GM19467 (cell line): ENCODE measurements around the gene QSER1.
"Not testable (repeated sequence)": the region's sequence is repeated elsewhere in the genome, so short reads cannot be mapped to it uniquely, and the experiment has no call there.

Source experiments
- ATAC-seq: cut with Tn5 transposase; IDR thresholded peaks from one replicate; pipeline ENCODE4 v1.9.1; 2021; ENCODE audit warnings: mild to moderate bottlenecking, moderate library complexity; ENCODE audit not compliant: unreplicated experiment

QSER1 gene

DNA sequence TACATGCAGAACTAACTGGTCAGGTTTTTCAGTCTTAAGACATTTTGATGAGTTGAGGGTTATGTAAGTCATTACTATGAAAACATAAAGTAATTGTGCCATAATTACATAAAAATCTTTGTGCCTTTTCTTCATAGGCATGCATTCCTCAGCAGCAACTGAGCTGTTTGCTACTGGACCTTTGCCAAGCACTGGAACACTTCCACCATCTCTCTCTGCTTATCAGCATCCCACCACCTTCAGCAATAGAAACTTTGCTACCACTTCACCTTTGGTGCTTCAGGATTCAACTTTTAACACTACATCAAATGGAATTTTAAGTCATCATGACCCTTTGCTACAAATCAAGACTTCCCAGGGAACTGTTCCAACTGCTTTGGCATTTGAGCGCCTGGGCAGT, 39.0 kb downstream of the QSER1 start:
- no peak for ATAC-seq

GRCh38 chr11:32932196-32932595, 39.6 kb downstream of the QSER1 start:
- no peak for ATAC-seq

- ATAC-seq = no peak
These were observed 42.9 kb downstream of the QSER1 start for GRCh38 chr11:32935462-32936029.

- ATAC-seq = not testable (repeated sequence)
These were observed 43.6 kb downstream of the QSER1 start for GRCh38 chr11:32936178-32936577.

DNA sequence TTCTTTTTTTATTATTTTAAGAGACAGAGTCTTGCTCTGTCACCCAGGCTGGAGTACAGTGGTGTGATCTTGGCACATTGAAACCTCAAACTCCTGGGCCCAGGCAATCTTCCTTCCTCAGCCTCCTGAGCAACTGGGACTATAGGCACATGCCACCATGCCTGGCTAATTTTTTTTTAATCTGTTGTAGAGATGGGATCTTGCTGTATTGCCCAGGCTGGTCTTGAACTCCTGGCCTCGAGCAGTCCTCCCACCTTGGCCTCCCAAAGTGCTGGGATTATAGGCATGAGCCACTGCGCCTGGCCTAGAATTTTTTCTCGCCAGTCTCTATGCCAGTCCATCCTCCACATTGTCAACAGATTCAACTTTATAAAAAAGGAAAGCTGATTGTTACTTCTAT, 44.7 kb downstream of the QSER1 start:
- ATAC-seq = not testable (repeated sequence)

DNA sequence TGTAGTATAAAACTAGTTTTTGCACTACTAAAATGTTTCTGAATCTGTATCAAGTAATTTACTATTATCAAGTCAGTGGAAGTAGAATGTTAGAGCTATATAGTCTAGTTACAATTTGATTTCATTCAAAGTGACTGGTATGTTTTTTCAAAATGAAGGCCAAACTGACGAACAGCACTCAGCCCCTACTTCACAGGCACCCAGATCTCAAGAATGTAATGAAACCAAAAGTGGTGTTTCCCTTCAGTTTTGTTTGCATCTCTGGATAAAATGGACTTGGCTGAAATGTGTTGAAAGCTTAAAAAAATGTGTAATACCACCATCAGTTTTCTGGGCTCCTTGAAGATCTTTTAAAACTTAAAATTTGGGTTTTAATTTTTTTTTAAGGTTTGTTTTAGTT, 46.4 kb downstream of the QSER1 start:
- no peak for ATAC-seq

- no peak for ATAC-seq
These were observed 47.3 kb downstream of the QSER1 start for GRCh38 chr11:32939866-32940265.

DNA sequence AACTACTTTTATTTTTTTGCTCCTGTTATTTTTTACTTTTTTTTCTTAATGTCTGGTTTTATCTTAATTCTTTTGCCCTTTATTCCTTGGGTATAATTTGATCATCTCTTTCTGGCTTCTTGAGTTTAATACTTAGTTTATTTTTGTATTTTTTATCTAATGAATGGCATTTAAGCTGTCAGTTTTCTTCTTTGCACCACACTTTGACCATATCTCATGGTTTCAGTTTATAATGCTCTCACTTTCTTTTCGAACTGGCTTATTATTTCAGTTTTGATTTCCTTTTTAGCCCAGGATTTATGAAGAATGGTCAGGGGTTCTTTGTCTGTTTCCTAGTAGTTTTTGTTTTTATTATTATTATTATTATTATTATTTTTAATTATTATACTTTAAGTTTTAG, 48.3 kb downstream of the QSER1 start:
- ATAC-seq = no peak

DNA sequence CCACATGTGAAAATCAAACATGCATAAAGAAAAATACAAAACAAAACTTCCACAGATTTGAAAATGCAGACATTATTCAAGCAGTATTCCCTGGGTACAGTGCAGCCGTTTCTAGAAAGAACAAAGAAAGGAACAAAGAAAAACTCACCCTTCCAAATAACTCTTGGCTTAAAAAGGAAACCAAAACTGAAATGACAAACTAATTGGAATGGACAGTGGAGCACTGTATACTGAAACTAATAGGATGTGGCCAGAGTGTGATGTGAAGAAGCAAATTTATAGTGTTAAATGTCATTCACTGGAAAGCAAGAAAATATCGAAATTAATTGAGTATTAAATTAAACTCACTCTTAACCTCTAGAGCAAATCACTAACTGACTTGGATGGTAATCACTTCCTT, 55.4 kb downstream of the QSER1 start:
- ATAC-seq = no peak

DNA sequence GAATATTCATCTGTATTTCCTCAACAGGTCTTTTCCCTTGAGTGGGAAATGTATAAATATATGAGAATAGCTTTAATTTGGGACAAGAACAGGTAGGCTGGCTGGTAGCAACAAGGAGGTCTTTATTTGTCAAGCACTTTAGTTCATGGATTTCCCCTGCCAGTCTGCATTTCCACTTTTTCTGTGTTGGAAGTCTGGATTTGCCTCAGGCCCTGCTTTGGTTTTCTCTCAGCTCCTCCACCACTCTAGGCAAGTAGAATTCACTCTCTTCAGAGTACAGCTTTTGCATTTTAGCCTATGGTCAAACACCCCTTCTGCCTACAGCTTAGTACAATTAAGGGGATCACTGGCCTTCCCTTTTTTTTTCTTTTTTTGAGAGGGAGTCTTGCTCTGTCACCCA, 57.1 kb downstream of the QSER1 start:
- no peak for ATAC-seq

GRCh38 chr11:32952421-32952820, 59.8 kb downstream of the QSER1 start:
- ATAC-seq = no peak

- ATAC-seq = no peak
These were observed 61.1 kb downstream of the QSER1 start for GRCh38 chr11:32953700-32954099.

DNA sequence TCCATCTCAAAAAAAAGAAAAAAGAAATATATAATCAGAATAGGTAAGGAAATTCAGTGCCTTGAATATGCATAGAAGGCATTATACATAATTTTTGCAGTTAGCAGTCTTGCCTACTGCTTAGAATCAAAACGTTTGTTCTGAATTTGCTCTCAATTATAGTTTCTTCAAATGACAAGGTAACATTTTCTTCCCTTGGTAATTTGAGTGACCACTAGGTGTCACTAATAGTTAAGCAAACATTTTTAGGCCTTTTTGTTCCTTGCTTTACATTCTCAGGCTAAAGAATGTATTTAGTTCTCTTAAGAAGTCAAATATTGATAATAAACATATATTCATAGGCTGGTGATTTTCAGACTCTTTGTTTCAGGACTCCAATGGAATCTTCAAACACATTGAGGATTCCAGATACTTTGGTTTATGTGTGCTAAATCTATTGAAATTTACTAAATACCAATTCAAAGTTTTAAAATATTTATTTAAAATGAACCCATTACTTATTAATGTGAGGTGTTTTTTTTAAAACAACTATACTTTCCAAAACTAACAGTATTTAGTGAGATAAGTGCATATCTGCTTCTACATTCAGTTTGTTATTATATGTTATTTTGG, 68.0 kb downstream of the QSER1 start:
- no peak for ATAC-seq

- no peak for ATAC-seq
These were observed 69.4 kb downstream of the QSER1 start for GRCh38 chr11:32962016-32962415.

- ATAC-seq = no peak
These were observed 71.1 kb downstream of the QSER1 start for GRCh38 chr11:32963721-32964120.

GRCh38 chr11:32968541-32968940, 75.9 kb downstream of the QSER1 start:
- ATAC-seq = no peak

GRCh38 chr11:32972233-32972632, 79.6 kb downstream of the QSER1 start:
- ATAC-seq = not testable (repeated sequence)

- no peak for ATAC-seq
These were observed 80.2 kb downstream of the QSER1 start for GRCh38 chr11:32972781-32973180.

GRCh38 chr11:32982626-32983025, 90.0 kb downstream of the QSER1 start:
- ATAC-seq = no peak

GRCh38 chr11:32983506-32983905, 90.9 kb downstream of the QSER1 start:
- no peak for ATAC-seq

DNA sequence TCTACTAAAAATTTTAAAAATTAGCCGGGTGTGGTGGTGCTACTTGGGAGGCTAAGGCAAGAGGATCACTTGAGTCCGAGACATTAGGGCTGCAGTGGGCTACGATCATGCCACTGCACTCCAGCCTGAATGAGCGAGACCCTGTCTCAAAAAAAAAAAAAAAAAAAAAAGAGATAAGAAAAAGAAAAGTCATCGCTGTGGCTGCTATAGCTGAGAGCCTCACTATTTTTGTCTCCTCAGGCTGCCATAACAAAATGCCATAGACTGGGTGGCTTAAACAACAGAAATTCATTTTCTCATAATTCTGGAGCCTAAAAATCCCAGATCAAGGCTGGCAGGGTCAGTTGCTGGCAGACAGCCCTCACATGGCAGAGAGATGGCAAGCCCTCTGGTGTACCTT, 93.0 kb downstream of the QSER1 start:
- ATAC-seq = no peak

GRCh38 chr11:32987851-32988250, 95.2 kb downstream of the QSER1 start:
- ATAC-seq = no peak

DNA sequence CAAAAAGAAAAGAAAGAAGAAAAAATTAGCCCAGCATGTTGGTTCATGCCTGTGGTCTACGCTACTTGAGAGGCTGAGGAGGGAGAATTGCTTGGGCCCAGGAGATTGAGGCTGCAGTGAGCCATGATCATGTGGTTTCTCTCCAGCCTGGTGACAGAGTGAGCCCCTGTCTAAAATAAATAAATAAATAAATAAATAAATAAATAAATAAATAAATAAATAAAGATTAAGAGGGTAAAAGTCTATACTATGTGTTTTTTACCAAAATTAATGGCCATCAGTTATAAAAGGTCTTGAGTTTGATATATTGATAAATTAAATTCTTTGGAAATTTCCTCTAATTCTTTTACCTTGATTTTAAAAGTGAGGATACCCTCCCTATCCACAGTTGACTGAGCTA, 97.9 kb downstream of the QSER1 start:
- ATAC-seq = no peak
